Stimulated activated CD4-positive, alpha-beta T cell treated with anti-CD3 and anti-CD28 coated beads, Interleukin-4, amount 100 ng/mL, for 1 hour (primary cell): ENCODE measurements around the gene PTGDR2.

Experiments used
- DNase-seq: peaks from one replicate; pipeline ENCODE4 v3.0.0-alpha.2; 2020

PTGDR2 gene

GRCh38 chr11:60855726-60856633, at the start of gene PTGDR2:
Gene PTGDR2, minus strand, starts transcription at chr11:60855950. Its CDS starts 2,228 bp downstream, at chr11:60853722.
- no peak for DNase-seq

GRCh38 chr11:60905047-60905446, 49.3 kb upstream of the PTGDR2 start:
- no peak for DNase-seq

- DNase-seq = no peak
These were observed 46.9 kb upstream of the PTGDR2 start for GRCh38 chr11:60902625-60903024.

- no peak for DNase-seq
These were observed 45.1 kb upstream of the PTGDR2 start for GRCh38 chr11:60900673-60901404.

- no peak for DNase-seq
These were observed 44.2 kb upstream of the PTGDR2 start for GRCh38 chr11:60899977-60900376.

GRCh38 chr11:60899046-60899936, 43.5 kb upstream of the PTGDR2 start:
- DNase-seq = no peak

GRCh38 chr11:60897496-60897895, 41.7 kb upstream of the PTGDR2 start:
- no peak for DNase-seq

- DNase-seq = no peak
These were observed 39.9 kb upstream of the PTGDR2 start for GRCh38 chr11:60895687-60896086.

GRCh38 chr11:60891103-60891741, 35.5 kb upstream of the PTGDR2 start:
- DNase-seq = no peak

GRCh38 chr11:60890696-60891095, 34.9 kb upstream of the PTGDR2 start:
- DNase-seq = no peak

GRCh38 chr11:60889869-60890311, 34.1 kb upstream of the PTGDR2 start:
- DNase-seq = no peak

GRCh38 chr11:60887556-60887955, 31.8 kb upstream of the PTGDR2 start:
- peak; percentile 26 for DNase-seq

- DNase-seq = no peak
These were observed 25.0 kb upstream of the PTGDR2 start for GRCh38 chr11:60880643-60881282.

GRCh38 chr11:60879971-60880588, 24.3 kb upstream of the PTGDR2 start:
- no peak for DNase-seq

GRCh38 chr11:60879104-60879503, 23.4 kb upstream of the PTGDR2 start:
- no peak for DNase-seq

- DNase-seq = no peak
These were observed 22.7 kb upstream of the PTGDR2 start for GRCh38 chr11:60878245-60879101.

GRCh38 chr11:60876168-60876485, 20.4 kb upstream of the PTGDR2 start:
- no peak for DNase-seq

- no peak for DNase-seq
These were observed 19.8 kb upstream of the PTGDR2 start for GRCh38 chr11:60875366-60876167.
